ENCODE results near the gene PILRB. TPM values are rescaled to one million over a fixed set of nuclear protein-coding genes. Genes with fewer than 3 reads are reported as not detected.

PILRB gene
- total RNA-seq, 1 donor from 2014 or later: 40.1 TPM

- Mint-ChIP-seq H3K4me1 (ENCODE audit: unreplicated experiment) (peaks cover 6% of the 10 kb centered on the region), H3K27ac (ENCODE audit: unreplicated experiment) (no peak overlapping the region), H3K9me3 (ENCODE audit: unreplicated experiment) (no peaks in the 10 kb centered on the region), H3K36me3 (ENCODE audit: low read depth, unreplicated experiment) (peaks cover 30% of the 10 kb centered on the region), H3K27me3 (ENCODE audit: unreplicated experiment) (peaks cover 10% of the 10 kb centered on the region), H3K4me3 (ENCODE audit: unreplicated experiment) (no peak overlapping the region)
- no peak for DNase-seq (ENCODE audit: low spot score)
- TF ChIP-seq CTCF (IDR thresholded peaks at IDR 0.05; ENCODE audit: unreplicated experiment): no peak
Measured at GRCh38 chr7:100353685-100354330, 4.1 kb upstream of the PILRB start.

GRCh38 chr7:100356416-100357068 lies 1.4 kb upstream of the PILRB start:
- H3K36me3 Mint-ChIP-seq (ENCODE audit: low read depth, unreplicated experiment): peaks cover 27% of the 10 kb centered on the region

GRCh38 chr7:100357131-100357561 lies 771 bp upstream of the PILRB start:
- peak overlapping the region; percentile 9 for H3K27ac Mint-ChIP-seq (ENCODE audit: unreplicated experiment)
- H3K9me3 Mint-ChIP-seq (ENCODE audit: unreplicated experiment): no peaks in the 10 kb centered on the region
- H3K36me3 Mint-ChIP-seq (ENCODE audit: low read depth, unreplicated experiment): peaks cover 31% of the 10 kb centered on the region
- no peaks in the 10 kb centered on the region for H3K4me1 Mint-ChIP-seq (ENCODE audit: unreplicated experiment)
- no peak for TF ChIP-seq CTCF (IDR thresholded peaks at IDR 0.05; ENCODE audit: unreplicated experiment)
- no peak overlapping the region for H3K4me3 Mint-ChIP-seq (ENCODE audit: unreplicated experiment)
- H3K27me3 Mint-ChIP-seq (ENCODE audit: unreplicated experiment): peaks cover 6% of the 10 kb centered on the region
- no peak for DNase-seq (ENCODE audit: low spot score)

More at GRCh38 chr7:100356416-100357068, 1.4 kb upstream of the PILRB start:
- no peak for DNase-seq (ENCODE audit: low spot score)
- TF ChIP-seq CTCF (IDR thresholded peaks at IDR 0.05; ENCODE audit: unreplicated experiment): no peak
- H3K4me1 Mint-ChIP-seq (ENCODE audit: unreplicated experiment): peaks cover 2% of the 10 kb centered on the region
- H3K9me3 Mint-ChIP-seq (ENCODE audit: unreplicated experiment): no peaks in the 10 kb centered on the region
- H3K27ac Mint-ChIP-seq (ENCODE audit: unreplicated experiment): no peak overlapping the region
- peaks cover 7% of the 10 kb centered on the region for H3K27me3 Mint-ChIP-seq (ENCODE audit: unreplicated experiment)
- no peak overlapping the region for H3K4me3 Mint-ChIP-seq (ENCODE audit: unreplicated experiment)

GRCh38 chr7:100358857-100359212 lies 918 bp downstream of the PILRB start:
- Mint-ChIP-seq H3K27me3 (ENCODE audit: unreplicated experiment) (peaks cover 3% of the 10 kb centered on the region), H3K4me1 (ENCODE audit: unreplicated experiment) (no peaks in the 10 kb centered on the region), H3K4me3 (ENCODE audit: unreplicated experiment) (peak overlapping the region; percentile 79), H3K27ac (ENCODE audit: unreplicated experiment) (no peak overlapping the region), H3K9me3 (ENCODE audit: unreplicated experiment) (no peaks in the 10 kb centered on the region), H3K36me3 (ENCODE audit: low read depth, unreplicated experiment) (peaks cover 33% of the 10 kb centered on the region)
- DNase-seq (ENCODE audit: low spot score): no peak
- no peak for TF ChIP-seq CTCF (IDR thresholded peaks at IDR 0.05; ENCODE audit: unreplicated experiment)
